Mesenchymal stem cell (in vitro differentiated cells and primary cell): ENCODE measurements around the gene ASAP2.
A peak's percentile ranks its signal among the peaks of the same experiment; 100 is the strongest.

ENCODE experiments used
- DNase-seq: peaks from one replicate; pipeline ENCODE4 v3.0.0-alpha.2; 2013
- H2AFZ ChIP-seq: one replicate; pipeline ENCODE4 v1.6.1; 2013; ENCODE audit warnings: low read depth, mild to moderate bottlenecking, control low read depth, inconsistent platforms, low read length, moderate library complexity
- H2AK5ac ChIP-seq: 2 replicates; pipeline ENCODE4 v1.6.1; 2013; ENCODE audit warnings: low read length, moderate library complexity, mild to moderate bottlenecking, inconsistent platforms; ENCODE audit not compliant: severe bottlenecking
- H2BK120ac ChIP-seq: one replicate; pipeline ENCODE4 v1.6.1; 2013; ENCODE audit warnings: low read depth, mild to moderate bottlenecking, inconsistent platforms, low read length, moderate library complexity
- H2BK12ac ChIP-seq, 2 experiments: one replicate each; pipeline ENCODE4 v1.6.1; 2013; ENCODE audit warnings: inconsistent platforms in 2 of 2, low read length in 2 of 2, mild to moderate bottlenecking in 2 of 2, moderate library complexity in 2 of 2, control low read depth in 1 of 2
- H2BK15ac ChIP-seq: one replicate; pipeline ENCODE4 v1.6.1; 2013; ENCODE audit warnings: mild to moderate bottlenecking, low read depth, inconsistent platforms; ENCODE audit not compliant: poor library complexity, severe bottlenecking
- H2BK5ac ChIP-seq: 2 replicates; pipeline ENCODE4 v1.6.1; 2013; ENCODE audit warnings: low read depth, mild to moderate bottlenecking, low read length, control low read depth, inconsistent platforms; ENCODE audit not compliant: poor library complexity, severe bottlenecking
- H3K14ac ChIP-seq, 2 experiments: one replicate each; pipeline ENCODE4 v1.6.1; 2013; ENCODE audit warnings: inconsistent platforms in 2 of 2, low read length in 2 of 2, control low read depth in 1 of 2, mild to moderate bottlenecking in 1 of 2, moderate library complexity in 1 of 2
- H3K18ac ChIP-seq, 2 experiments: one replicate each; pipeline ENCODE4 v1.6.1; 2013; ENCODE audit warnings: inconsistent platforms in 2 of 2, low read length in 2 of 2, control low read depth in 1 of 2, low read depth in 1 of 2, mild to moderate bottlenecking in 1 of 2
- H3K23ac ChIP-seq, 2 experiments: one replicate each; pipeline ENCODE4 v1.6.1; 2013; ENCODE audit warnings: inconsistent platforms in 2 of 2, low read length in 2 of 2, mild to moderate bottlenecking in 2 of 2, moderate library complexity in 2 of 2, control low read depth in 1 of 2
- H3K27ac ChIP-seq: 2 replicates; pipeline ENCODE4 v1.5.1; 2013; ENCODE audit warnings: mild to moderate bottlenecking, moderate library complexity, low read length, control low read depth, inconsistent platforms; ENCODE audit not compliant: poor library complexity, severe bottlenecking
- H3K27me3 ChIP-seq, 2 experiments: 2 replicates each; pipeline versions ENCODE4 v1.6.1 to v1.7.0; 2013; ENCODE audit warnings: low read length in 2 of 2, mild to moderate bottlenecking in 2 of 2, moderate library complexity in 2 of 2, control low read depth in 1 of 2, inconsistent platforms in 1 of 2; ENCODE audit not compliant: control insufficient read depth in 1 of 2, insufficient read depth in 1 of 2
- H3K36me3 ChIP-seq, 2 experiments: 2 replicates each; pipeline versions ENCODE4 v1.6.1 to v1.7.0; 2013; ENCODE audit warnings: low read length in 2 of 2, control low read depth in 1 of 2, inconsistent platforms in 1 of 2, low read depth in 1 of 2, mild to moderate bottlenecking in 1 of 2; ENCODE audit not compliant: insufficient read depth in 2 of 2, control insufficient read depth in 1 of 2
- H3K4ac ChIP-seq, 2 experiments: one replicate each; pipeline ENCODE4 v1.6.1; 2013; ENCODE audit warnings: inconsistent platforms in 2 of 2, low read length in 2 of 2, mild to moderate bottlenecking in 2 of 2, moderate library complexity in 2 of 2, control low read depth in 1 of 2, low read depth in 1 of 2
- H3K4me1 ChIP-seq: 2 replicates; pipeline ENCODE4 v1.6.1; 2013; ENCODE audit warnings: low read depth, low read length, control low read depth; ENCODE audit not compliant: control insufficient read depth, insufficient read depth
- H3K4me2 ChIP-seq: 2 replicates; pipeline ENCODE4 v1.6.1; 2013; ENCODE audit warnings: low read length, mild to moderate bottlenecking, inconsistent platforms; ENCODE audit not compliant: poor library complexity, severe bottlenecking
- H3K4me3 ChIP-seq, 2 experiments: 2 replicates each; pipeline versions ENCODE4 v1.5.1 to v1.7.0; 2013; ENCODE audit warnings: low read length in 2 of 2, mild to moderate bottlenecking in 2 of 2, control low read depth in 1 of 2, low read depth in 1 of 2; ENCODE audit not compliant: insufficient read depth in 1 of 2
- H3K79me1 ChIP-seq: replicated peaks from 2 replicates; pipeline ENCODE4 v1.6.1; 2013; ENCODE audit warnings: mild to moderate bottlenecking, control low read depth, low read length, inconsistent platforms; ENCODE audit not compliant: poor library complexity, severe bottlenecking
- H3K9ac ChIP-seq: 2 replicates; pipeline ENCODE4 v1.7.0; 2013; ENCODE audit warnings: mild to moderate bottlenecking, low read length, moderate library complexity
- H3K9me3 ChIP-seq: 2 replicates; pipeline ENCODE4 v1.7.0; 2013; ENCODE audit warnings: mild to moderate bottlenecking, low read length; ENCODE audit not compliant: control insufficient read depth
- H4K8ac ChIP-seq: one replicate; pipeline ENCODE4 v1.6.1; 2013; ENCODE audit warnings: inconsistent platforms, mild to moderate bottlenecking, low read length, moderate library complexity
- H4K91ac ChIP-seq: one replicate; pipeline ENCODE4 v1.6.1; 2013; ENCODE audit warnings: mild to moderate bottlenecking, low read length, inconsistent platforms
- WGBS: methylation state at CpG from one replicate; pipeline ENCODE4 v1.1.7; 2013; ENCODE audit warnings: mixed read lengths; 5-methylcytosine and 5-hydroxymethylcytosine counted together

ASAP2 gene

GRCh38 chr2:9373047-9373446 is 166.4 kb downstream of the ASAP2 start:
- no peaks in the 10 kb centered on the region for H3K9me3 ChIP-seq
- H3K27me3 ChIP-seq = no peaks in the 10 kb centered on the region
- H2AK5ac ChIP-seq = peak overlapping the region; percentile 24
- no peak overlapping the region for H2BK12ac ChIP-seq
- no peak overlapping the region for H2BK5ac ChIP-seq
- H4K8ac ChIP-seq = no peak overlapping the region
- no peak overlapping the region for H2BK120ac ChIP-seq
- H3K27ac ChIP-seq = peak overlapping the region; percentile 13
- H3K4me1 ChIP-seq = peaks cover 33% of the 10 kb centered on the region
- no peak for DNase-seq
- no peak overlapping the region for H2BK15ac ChIP-seq
- no peak overlapping the region for H3K18ac ChIP-seq
- H3K79me1 ChIP-seq = peaks cover 27% of the 10 kb centered on the region
- H3K9ac ChIP-seq = no peak overlapping the region
- H3K36me3 ChIP-seq = peaks cover 31 to 79% of the 10 kb centered on the region in 2 experiments
- H4K91ac ChIP-seq = no peak overlapping the region
- no peak overlapping the region for H2AFZ ChIP-seq
- no peak overlapping the region for H3K14ac ChIP-seq
- no peak overlapping the region for H3K4me2 ChIP-seq
- H3K23ac ChIP-seq = no peak overlapping the region
- H3K4me3 ChIP-seq = no peak overlapping the region
- no peak overlapping the region for H3K4ac ChIP-seq
- WGBS = 97% methylated on average over 17 of the region's 17 CpGs

DNA sequence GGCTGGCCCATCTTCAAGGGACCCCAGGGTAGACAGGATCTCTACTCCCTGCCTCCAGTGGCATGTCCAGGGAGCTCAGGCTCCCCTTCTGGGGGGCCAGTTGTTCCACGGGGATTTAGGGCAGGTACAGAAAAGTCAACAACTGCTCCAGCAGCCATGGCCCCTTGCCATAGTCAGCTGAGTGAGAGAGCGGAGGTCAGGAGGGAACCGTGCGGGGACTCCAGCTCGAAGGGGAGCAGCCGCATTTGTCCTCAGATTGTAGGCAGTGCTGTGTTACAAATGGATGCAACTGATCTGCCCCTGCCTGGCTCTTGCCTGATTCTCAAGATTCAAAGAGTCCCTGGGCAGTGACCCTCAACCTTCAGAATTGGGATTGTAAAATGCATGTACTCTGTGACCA is 166.9 kb downstream of the ASAP2 start:
- Histone ChIP-seq H2AK5ac (peak overlapping the region; percentile 24), H3K4me2 (no peak overlapping the region), H3K9ac (no peak overlapping the region), H4K91ac (no peak overlapping the region), H3K27ac (peak overlapping the region; percentile 12), H3K14ac (no peak overlapping the region), H3K79me1 (peaks cover 25% of the 10 kb centered on the region), H2AFZ (no peak overlapping the region), H3K4me1 (peaks cover 37% of the 10 kb centered on the region), H3K18ac (no peak overlapping the region), H2BK15ac (no peak overlapping the region), H3K23ac (no peak overlapping the region), H2BK120ac (no peak overlapping the region), H2BK12ac (no peak overlapping the region), H3K4ac (no peak overlapping the region), H3K36me3 (peaks cover 28 to 75% of the 10 kb centered on the region in 2 experiments), H3K27me3 (no peaks in the 10 kb centered on the region), H4K8ac (no peak overlapping the region), H3K9me3 (no peaks in the 10 kb centered on the region), H3K4me3 (no peak overlapping the region), H2BK5ac (no peak overlapping the region)
- DNase-seq = no peak
- WGBS = 94% methylated on average over 6 of the region's 6 CpGs

- Histone ChIP-seq H2BK12ac (no peak overlapping the region), H4K8ac (no peak overlapping the region), H3K4me3 (no peak overlapping the region), H2BK5ac (no peak overlapping the region), H2AFZ (no peak overlapping the region), H3K4me2 (no peak overlapping the region), H3K79me1 (peaks cover 23% of the 10 kb centered on the region), H2BK15ac (no peak overlapping the region), H4K91ac (peak overlapping the region; percentile 1), H3K4me1 (peaks cover 44% of the 10 kb centered on the region), H3K23ac (no peak overlapping the region), H3K27ac (no peak overlapping the region), H3K14ac (no peak overlapping the region), H3K36me3 (peaks cover 23 to 73% of the 10 kb centered on the region in 2 experiments), H3K18ac (no peak overlapping the region), H3K9ac (no peak overlapping the region), H2BK120ac (no peak overlapping the region), H3K9me3 (no peaks in the 10 kb centered on the region), H3K4ac (no peak overlapping the region), H3K27me3 (no peaks in the 10 kb centered on the region), H2AK5ac (peak overlapping the region; percentile 24)
- 97% methylated on average over 18 of the region's 18 CpGs for WGBS
- DNase-seq = no peak
These were observed 167.6 kb downstream of the ASAP2 start for GRCh38 chr2:9374071-9374730.

- H3K23ac ChIP-seq = no peak overlapping the region
- H2BK12ac ChIP-seq = peak overlapping the region in 1 of 2 experiments; percentile 15
- H3K4ac ChIP-seq = no peak overlapping the region
- no peak overlapping the region for H2BK5ac ChIP-seq
- H2AK5ac ChIP-seq = peak overlapping the region; percentile 78
- peaks cover 47% of the 10 kb centered on the region for H3K4me1 ChIP-seq
- 79% methylated on average over 3 of the region's 4 CpGs for WGBS
- H3K4me3 ChIP-seq = no peak overlapping the region
- no peak overlapping the region for H2AFZ ChIP-seq
- H3K18ac ChIP-seq = no peak overlapping the region
- no peak overlapping the region for H3K27ac ChIP-seq
- no peak overlapping the region for H3K9ac ChIP-seq
- no peaks in the 10 kb centered on the region for H3K9me3 ChIP-seq
- H2BK15ac ChIP-seq = peak overlapping the region; percentile 4
- H3K14ac ChIP-seq = no peak overlapping the region
- no peak overlapping the region for H2BK120ac ChIP-seq
- H3K36me3 ChIP-seq = peaks cover 23 to 60% of the 10 kb centered on the region in 2 experiments
- H3K4me2 ChIP-seq = no peak overlapping the region
- H4K91ac ChIP-seq = no peak overlapping the region
- H4K8ac ChIP-seq = no peak overlapping the region
- no peaks in the 10 kb centered on the region for H3K27me3 ChIP-seq
- DNase-seq = no peak
- H3K79me1 ChIP-seq = peaks cover 17% of the 10 kb centered on the region
These were observed 169.3 kb downstream of the ASAP2 start for GRCh38 chr2:9375857-9376428.
